PC-3 (cell line): ENCODE measurements around the gene ASB2. TPM values are rescaled to one million over a fixed set of nuclear protein-coding genes. Genes with fewer than 3 reads are reported as not detected.
A peak's percentile ranks its signal among the peaks of the same experiment; 100 is the strongest.

Experiments used
- ATAC-seq: fragments of 200-7000 bp; cut with Tn5 transposase; 2 replicates; pipeline ENCODE4 v1.9.1; 2020; ENCODE audit warnings: mild to moderate bottlenecking, moderate library complexity
- BruUV-seq: library from RNA; stranded (reverse); fragments of 400-500 nt; replicated peaks from 2 replicates; lab custom pipeline; 2021; lab: Mats Ljungman, UMichigan
- CTCF ChIA-PET: fragments of 300-600 bp; sonication (Branson Sonifier 250); formaldehyde crosslinking; loops from one replicate; lab custom pipeline; 2022; ENCODE audit warnings: antibody characterized with exemption; lab: Charles Lee
- POLR2A ChIA-PET: fragments of 300-600 bp; sonication (Branson Sonifier 250); formaldehyde crosslinking; loops from one replicate; lab custom pipeline; 2022; ENCODE audit warnings: antibody characterized with exemption; ENCODE audit not compliant: unreplicated experiment; lab: Charles Lee
- DNase-seq: peaks from one replicate; pipeline ENCODE4 v3.0.0-alpha.2; 2015
- H2AFZ ChIP-seq: fragments of 300-600 bp; sonication (generic); 2 replicates; pipeline ENCODE4 v1.6.0; 2016; ENCODE audit warnings: antibody characterized with exemption, low read length
- H3F3A ChIP-seq: fragments of 300-600 bp; sonication (generic); one replicate; pipeline ENCODE4 v1.6.0; 2017; ENCODE audit warnings: antibody characterized with exemption, low read length, control low read depth, mild to moderate bottlenecking; ENCODE audit not compliant: unreplicated experiment
- H3K27ac ChIP-seq: fragments of 300-600 bp; sonication (generic); 2 replicates; pipeline ENCODE4 v1.5.1; 2016; ENCODE audit warnings: mild to moderate bottlenecking, low read length
- H3K27me3 ChIP-seq: fragments of 300-600 bp; sonication (generic); 2 replicates; pipeline ENCODE4 v1.6.1; 2016; ENCODE audit warnings: low read length, mixed read lengths
- H3K36me3 ChIP-seq: fragments of 300-600 bp; sonication (generic); 2 replicates; pipeline ENCODE4 v1.6.1; 2016; ENCODE audit warnings: low read depth, mixed run types, low read length, mixed read lengths
- H3K4me1 ChIP-seq: fragments of 300-600 bp; sonication (generic); 2 replicates; pipeline ENCODE4 v1.5.1; 2016; ENCODE audit warnings: low read length; ENCODE audit not compliant: insufficient read depth
- H3K4me2 ChIP-seq: fragments of 300-600 bp; sonication (generic); 2 replicates; pipeline ENCODE4 v1.6.0; 2016; ENCODE audit warnings: low read length
- H3K4me3 ChIP-seq: fragments of 300-600 bp; sonication (generic); 2 replicates; pipeline ENCODE4 v1.5.1; 2016; ENCODE audit warnings: mild to moderate bottlenecking, low read length, mixed read lengths
- H3K79me2 ChIP-seq: fragments of 300-600 bp; sonication (generic); 2 replicates; pipeline ENCODE4 v1.6.1; 2017; ENCODE audit warnings: low read length, mixed read lengths
- H3K9ac ChIP-seq: fragments of 300-600 bp; sonication (generic); 2 replicates; pipeline ENCODE4 v1.6.0; 2016; ENCODE audit warnings: mild to moderate bottlenecking, low read length
- H3K9me2 ChIP-seq: fragments of 300-600 bp; sonication (generic); replicated peaks from 2 replicates; pipeline ENCODE4 v1.6.1; 2016; ENCODE audit warnings: mixed run types, low read length, mixed read lengths
- H3K9me3 ChIP-seq: fragments of 300-600 bp; sonication (generic); 2 replicates; pipeline ENCODE4 v1.6.1; 2016; ENCODE audit warnings: low read length, mixed read lengths
- H4K20me1 ChIP-seq: fragments of 300-600 bp; sonication (generic); 2 replicates; pipeline ENCODE4 v1.6.1; 2016; ENCODE audit warnings: low read length, mixed read lengths
- CTCF ChIP-seq: fragments of 300-600 bp; sonication (generic); conservative IDR thresholded peaks from 2 replicates; pipeline ENCODE4 v1.5.1; 2017; ENCODE audit warnings: antibody characterized with exemption, low read depth, mild to moderate bottlenecking, low read length
- EZH2 ChIP-seq: fragments of 300-600 bp; sonication (generic); IDR thresholded peaks from one replicate; pipeline ENCODE4 v1.6.1; 2017; ENCODE audit warnings: antibody characterized with exemption, mild to moderate bottlenecking, low read length; ENCODE audit not compliant: unreplicated experiment
- EZH2phosphoT487 ChIP-seq: fragments of 300-600 bp; sonication (generic); IDR thresholded peaks from 2 replicates; pipeline ENCODE4 v1.6.1; 2018; ENCODE audit warnings: mild to moderate bottlenecking, antibody characterized with exemption, low read length, borderline replicate concordance
- intact Hi-C: fragments of 100-400 bp; cut with micrococcal nuclease; formaldehyde crosslinking; loops from 2 replicates; pipeline ENCODE4 v1.9.0; 2023
- total RNA-seq: library from RNA; depleted of rRNA; stranded (reverse); fragments of >200 nt; gene quantifications from 2 replicates; pipeline ENCODE4 v1.2.3, GENCODE V29; 2014

Gene ASB2
- total RNA-seq, 1 experiment from 2014 or later: 0.22 TPM

- ATAC-seq (no peak), DNase-seq (no peak)
- intact Hi-C loops: no loop called here
- Histone ChIP-seq H4K20me1 (no peaks in the 10 kb centered on the region), H3K36me3 (no peaks in the 10 kb centered on the region), H2AFZ (no peak overlapping the region), H3K9me2 (no peaks in the 10 kb centered on the region), H3K79me2 (no peaks in the 10 kb centered on the region), H3F3A (no peaks in the 10 kb centered on the region), H3K27me3 (no peaks in the 10 kb centered on the region), H3K4me1 (peaks cover 16% of the 10 kb centered on the region; the same call in 1 of the 2 replicates), H3K9me3 (no peaks in the 10 kb centered on the region), H3K4me2 (no peak overlapping the region), H3K27ac (no peak overlapping the region), H3K9ac (no peak overlapping the region), H3K4me3 (no peak overlapping the region)
- no TSS peak for BruUV-seq
- CTCF ChIA-PET: no interaction called here
- TF ChIP-seq EZH2phosphoT487 (no peak), EZH2 (no peak), CTCF (no peak)
- POLR2A ChIA-PET: no interaction called here
Measured at GRCh38 chr14:93997916-93998870, 21.8 kb upstream of the ASB2 start.

DNA sequence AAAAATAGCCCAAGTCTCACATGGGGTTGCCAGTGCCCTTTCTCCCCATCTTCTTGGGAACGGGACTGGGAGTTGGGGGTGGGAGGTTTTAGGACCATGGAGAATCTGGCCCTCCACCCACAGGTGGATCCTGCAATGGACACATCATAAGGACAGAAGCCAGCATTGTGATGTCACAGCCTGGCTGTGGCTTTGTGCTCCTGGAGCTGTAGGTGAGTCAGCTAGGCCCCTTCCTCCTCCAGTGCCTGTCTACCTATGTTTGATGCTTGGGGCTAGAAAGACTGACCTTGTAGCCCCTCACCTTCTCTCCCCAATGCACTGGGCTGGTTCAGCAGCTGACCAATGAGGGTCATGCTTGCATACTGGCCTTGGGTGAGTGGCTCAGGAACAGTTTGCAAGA lies 20.7 kb upstream of the ASB2 start, which contains the start of gene CCDC197:
Gene CCDC197 (plus strand): TSS at position 220 of the 400 bp plus-strand sequence. CDS start 831 bp downstream, outside the sequence.
- intact Hi-C loops: no loop called here
- no peaks in the 10 kb centered on the region for H3K9me2 ChIP-seq
- H3K4me2 ChIP-seq: no peak within 1 kb of the TSS
- ChIA-PET POLR2A (no interaction called here), CTCF (no interaction called here)
- no peaks in the 10 kb centered on the region for H3K9me3 ChIP-seq
- DNase-seq (peak; percentile 35), ATAC-seq (no peak)
- no peak within 1 kb of the TSS for H3K4me3 ChIP-seq
- no peaks in the 10 kb centered on the region for H3K36me3 ChIP-seq
- no TSS peak for BruUV-seq
- H3K79me2 ChIP-seq: no peaks in the 10 kb centered on the region
- H3K27ac ChIP-seq: no peak within 1 kb of the TSS
- H3F3A ChIP-seq: no peaks in the 10 kb centered on the region
- H3K9ac ChIP-seq: no peak within 1 kb of the TSS
- H4K20me1 ChIP-seq: no peaks in the 10 kb centered on the region
- TF ChIP-seq EZH2: no peak
- no peak for TF ChIP-seq CTCF
- H3K4me1 ChIP-seq: peaks cover 16% of the 10 kb centered on the region; the same call in 1 of the 2 replicates
- H2AFZ ChIP-seq: no peak within 1 kb of the TSS
- H3K27me3 ChIP-seq: no peaks in the 10 kb centered on the region

DNA sequence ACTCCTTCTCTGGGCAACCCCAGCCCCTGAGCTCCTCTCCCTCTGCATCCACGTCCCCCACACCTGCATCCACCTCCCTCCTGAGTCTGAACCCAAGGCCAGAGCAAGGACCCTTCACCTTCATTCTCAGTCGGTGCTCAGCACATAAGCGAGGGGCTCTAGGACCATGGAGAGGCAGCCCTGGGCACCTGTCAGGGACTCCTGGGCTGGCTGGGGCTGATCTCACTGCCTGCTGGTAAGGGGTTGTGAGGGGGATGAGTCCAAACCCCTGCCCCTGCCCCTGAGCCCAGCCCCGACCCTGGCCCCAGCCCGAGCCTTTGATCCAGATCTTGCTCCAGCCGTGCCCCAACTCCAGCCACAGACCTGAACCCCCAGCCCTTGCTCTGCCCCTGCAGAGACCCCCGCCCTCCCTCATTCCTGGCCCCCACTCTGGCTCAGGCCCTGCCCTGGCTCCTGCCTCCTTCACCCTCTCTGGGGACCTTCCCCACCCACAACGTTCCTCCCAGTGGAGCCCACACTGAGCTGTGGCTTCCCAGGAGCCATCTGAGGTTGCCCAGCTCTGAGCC lies 19.8 kb upstream of the ASB2 start:
- CTCF ChIA-PET: no interaction called here
- no peak overlapping the region for H3K9ac ChIP-seq
- intact Hi-C loops: no loop called here
- no peaks in the 10 kb centered on the region for H3K27me3 ChIP-seq
- ATAC-seq (no peak), DNase-seq (no peak)
- no peaks in the 10 kb centered on the region for H4K20me1 ChIP-seq
- no TSS peak for BruUV-seq
- no peaks in the 10 kb centered on the region for H3K9me2 ChIP-seq
- no peak overlapping the region for H3K4me3 ChIP-seq
- TF ChIP-seq EZH2: no peak
- TF ChIP-seq CTCF: no peak
- no peak for TF ChIP-seq EZH2phosphoT487
- H3K27ac ChIP-seq: no peak overlapping the region
- POLR2A ChIA-PET: no interaction called here
- H3K4me2 ChIP-seq: no peak overlapping the region
- no peaks in the 10 kb centered on the region for H3F3A ChIP-seq
- no peaks in the 10 kb centered on the region for H3K36me3 ChIP-seq
- no peaks in the 10 kb centered on the region for H3K79me2 ChIP-seq
- no peaks in the 10 kb centered on the region for H3K9me3 ChIP-seq
- H2AFZ ChIP-seq: no peak overlapping the region
- peaks cover 16% of the 10 kb centered on the region; the same call in 1 of the 2 replicates for H3K4me1 ChIP-seq
